ENCODE results near the gene MFAP4. TPM values are rescaled to one million over a fixed set of nuclear protein-coding genes. Genes with fewer than 3 reads are reported as not detected.

Gene MFAP4
- total and polyA plus RNA-seq, 9 of the 15 experiments (the other 6 are each of a cell fraction or from before 2014, with no cell fraction given), result 0.07 to 0.24 TPM; not detected in 7

- TF ChIP-seq ZNF124 (CRISPR knock-in tag; IDR thresholded peaks at IDR 0.05) (no peak), SMARCA5 (IDR thresholded peaks at IDR 0.05) (no peak), RBM17 (IDR thresholded peaks at IDR 0.05; ENCODE audit: borderline replicate concordance, low read depth, low read length) (no peak), SRF (CRISPR knock-in tag; IDR thresholded peaks at IDR 0.05) (no peak), NFE2 (IDR thresholded peaks at IDR 0.05; ENCODE audit: low read depth) (no peak), HNRNPL (IDR thresholded peaks at IDR 0.05; ENCODE audit: low read depth, low read length) (no peak)
These were observed 38.2 kb downstream of the MFAP4 start (continued) for GRCh38 chr17:19348806-19349205.

- no peaks in the 10 kb centered on the region for H3K9me3 ChIP-seq (replicated peaks; ENCODE audit: control insufficient read depth, insufficient read depth, low read depth, low read length)
- H4K20me1 ChIP-seq (replicated peaks; ENCODE audit: control insufficient read depth, insufficient read depth, low read length), result no peaks in the 10 kb centered on the region
- TF ChIP-seq NFE2 (IDR thresholded peaks at IDR 0.05; ENCODE audit: low read depth), result no peak
- TF ChIP-seq NELFE (IDR thresholded peaks at IDR 0.05; ENCODE audit: insufficient read depth, insufficient read length), result no peak
- no peak for TF ChIP-seq E2F6 (IDR thresholded peaks at IDR 0.05; ENCODE audit: borderline replicate concordance in 1 of 2, extremely low read depth in 1 of 2, insufficient read depth in 1 of 2, insufficient read length in 1 of 2, low read depth in 1 of 2, low read length in 1 of 2, poor library complexity in 1 of 2, severe bottlenecking in 1 of 2)
- TF ChIP-seq EGR1 (conservative IDR thresholded peaks at IDR 0.05), result no peak
- TF ChIP-seq ZNF518B (CRISPR knock-in tag; IDR thresholded peaks at IDR 0.05), result no peak
- no TSS peak for BruUV-seq (replicated peaks)
- ATAC-seq (no peak), DNase-seq (ENCODE audit: extremely low read depth in 1 of 4, low spot score in 3 of 4) (no peak), FAIRE-seq (no peak)
- no peaks in the 10 kb centered on the region for H3K79me2 ChIP-seq (ENCODE audit: control insufficient read depth, insufficient read depth, low read length)
- in situ Hi-C loops (cut with MboI) (no loop called here), intact Hi-C loops (cut with micrococcal nuclease) (no loop called here)
- no peaks in the 10 kb centered on the region for H3K36me3 ChIP-seq (ENCODE audit: control insufficient read depth, insufficient read depth, low read length)
- no peaks in the 10 kb centered on the region for H3K27me3 ChIP-seq (ENCODE audit: control insufficient read depth in 2 of 2, insufficient read depth in 2 of 2, low read length in 2 of 2)
- ChIA-PET CTCF (ENCODE audit: low intra/inter-chr PET ratio) (no interaction called here), POLR2A (no interaction called here)
- H3K4me1 ChIP-seq (replicated peaks in 1 of 2; ENCODE audit: control insufficient read depth in 2 of 2, insufficient read depth in 2 of 2, low read length in 2 of 2), result peaks cover 22 to 42% of the 10 kb centered on the region in 2 experiments
- H3K4me2 ChIP-seq (ENCODE audit: insufficient read depth, low read length), result no peak overlapping the region
- no peak overlapping the region for H2AFZ ChIP-seq (ENCODE audit: low read depth, low read length)
- 83% methylated on average over 9 of the region's 9 CpGs for WGBS (ENCODE audit: insufficient coverage, low coverage, missing lambda C conversion rate)
- no peak overlapping the region for H3K4me3 ChIP-seq
- H3K27ac ChIP-seq (ENCODE audit: extremely low read depth, low read depth, low read length), result no peak overlapping the region; the same call in 2 of the 3 replicates
- no peaks in the 10 kb centered on the region for H3K9me1 ChIP-seq (ENCODE audit: control insufficient read depth, insufficient read depth, low read length)
- peak overlapping the region in 1 of 2 experiments; percentile 72; a peak in 1 of 4 replicates for H3K9ac ChIP-seq (ENCODE audit: insufficient read depth in 1 of 2, low read depth in 2 of 2, low read length in 2 of 2)
These were observed 38.8 kb downstream of the MFAP4 start for GRCh38 chr17:19348081-19348650.
